Hepatocyte (in vitro differentiated cells): ENCODE data around the gene SLC18B1. TPM values are rescaled to one million over a fixed set of nuclear protein-coding genes. Genes with fewer than 3 reads are reported as not detected.
A peak's percentile ranks its signal among the peaks of the same experiment; 100 is the strongest.
"Not testable (repeated sequence)": the region's sequence is repeated elsewhere in the genome, so short reads cannot be mapped to it uniquely, and the experiment has no call there.

Experiments
- DNase-seq: peaks from one replicate; pipeline ENCODE4 v3.0.0-alpha.2; 2016; ENCODE audit warnings: low spot score
- H2AFZ ChIP-seq: fragments of 200-600 bp; sonication (generic); 2 replicates; pipeline ENCODE4 v1.6.0; 2016; ENCODE audit warnings: antibody characterized with exemption, mild to moderate bottlenecking
- H3K27ac ChIP-seq: fragments of 200-600 bp; sonication (generic); 2 replicates; pipeline ENCODE4 v1.5.1; 2016; ENCODE audit warnings: mild to moderate bottlenecking
- H3K27me3 ChIP-seq: fragments of 200-600 bp; sonication (generic); 2 replicates; pipeline ENCODE4 v1.6.1; 2016
- H3K36me3 ChIP-seq: fragments of 200-600 bp; sonication (generic); replicated peaks from 2 replicates; pipeline ENCODE4 v1.5.1; 2016; ENCODE audit warnings: low read depth; ENCODE audit not compliant: insufficient read depth
- H3K4me1 ChIP-seq: fragments of 200-600 bp; sonication (generic); 2 replicates; pipeline ENCODE4 v1.5.1; 2016; ENCODE audit warnings: mild to moderate bottlenecking, moderate library complexity; ENCODE audit not compliant: insufficient read depth
- H3K4me2 ChIP-seq: fragments of 200-600 bp; sonication (generic); 2 replicates; pipeline ENCODE4 v1.6.0; 2016
- H3K4me3 ChIP-seq: fragments of 200-600 bp; sonication (generic); 2 replicates; pipeline ENCODE4 v1.5.1; 2016; ENCODE audit warnings: mild to moderate bottlenecking
- H3K79me2 ChIP-seq: fragments of 200-600 bp; sonication (generic); 2 replicates; pipeline ENCODE4 v1.6.0; 2017; ENCODE audit warnings: mild to moderate bottlenecking
- H3K9me2 ChIP-seq: fragments of 200-600 bp; sonication (generic); replicated peaks from 2 replicates; pipeline ENCODE4 v1.6.0; 2017; ENCODE audit warnings: mild to moderate bottlenecking; ENCODE audit not compliant: insufficient read depth
- H3K9me3 ChIP-seq: fragments of 200-600 bp; sonication (generic); 2 replicates; pipeline ENCODE4 v1.5.1; 2016; ENCODE audit warnings: low read depth, mild to moderate bottlenecking
- H4K20me1 ChIP-seq: fragments of 200-600 bp; sonication (generic); 2 replicates; pipeline ENCODE4 v1.6.0; 2016; ENCODE audit warnings: mild to moderate bottlenecking; ENCODE audit not compliant: insufficient read depth, poor library complexity, severe bottlenecking
- CTCF ChIP-seq: fragments of 200-600 bp; sonication (generic); IDR thresholded peaks from 2 replicates; pipeline ENCODE4 v1.5.1; 2016; ENCODE audit warnings: antibody characterized with exemption, mild to moderate bottlenecking; ENCODE audit not compliant: poor library complexity
- EZH2 ChIP-seq: fragments of 200-600 bp; sonication (generic); IDR thresholded peaks from 2 replicates; pipeline ENCODE4 v1.6.1; 2016; ENCODE audit warnings: antibody characterized with exemption, mild to moderate bottlenecking, borderline replicate concordance
- EZH2phosphoT487 ChIP-seq: fragments of 200-600 bp; sonication (generic); IDR thresholded peaks from one replicate; pipeline ENCODE4 v1.6.1; 2018; ENCODE audit warnings: antibody characterized with exemption, mild to moderate bottlenecking, low read depth, moderate library complexity; ENCODE audit not compliant: unreplicated experiment, severe bottlenecking
- WGBS: methylation state at CpG from one replicate; pipeline ENCODE4 v1.1.6; 2016; ENCODE audit warnings: low lambda C conversion rate; ENCODE audit errors: missing lambda C conversion rate; 5-methylcytosine and 5-hydroxymethylcytosine counted together
- polyA plus RNA-seq: library from polyadenylated mRNA; unstranded; fragments of >200 nt; fragmentation: Nextera tagmentation; extraction: Ambion mirVana; gene quantifications from 2 replicates; pipeline ENCODE4 v1.2.1, GENCODE V29; 2016
- total RNA-seq: library from RNA; depleted of rRNA; stranded (reverse); fragments of >200 nt; gene quantifications from 2 replicates; pipeline ENCODE4 v1.2.3, GENCODE V29; 2014

The SLC18B1 gene
- total and polyA plus RNA-seq, 2 experiments from 2014 or later = 10.6 to 27.3 TPM

DNA sequence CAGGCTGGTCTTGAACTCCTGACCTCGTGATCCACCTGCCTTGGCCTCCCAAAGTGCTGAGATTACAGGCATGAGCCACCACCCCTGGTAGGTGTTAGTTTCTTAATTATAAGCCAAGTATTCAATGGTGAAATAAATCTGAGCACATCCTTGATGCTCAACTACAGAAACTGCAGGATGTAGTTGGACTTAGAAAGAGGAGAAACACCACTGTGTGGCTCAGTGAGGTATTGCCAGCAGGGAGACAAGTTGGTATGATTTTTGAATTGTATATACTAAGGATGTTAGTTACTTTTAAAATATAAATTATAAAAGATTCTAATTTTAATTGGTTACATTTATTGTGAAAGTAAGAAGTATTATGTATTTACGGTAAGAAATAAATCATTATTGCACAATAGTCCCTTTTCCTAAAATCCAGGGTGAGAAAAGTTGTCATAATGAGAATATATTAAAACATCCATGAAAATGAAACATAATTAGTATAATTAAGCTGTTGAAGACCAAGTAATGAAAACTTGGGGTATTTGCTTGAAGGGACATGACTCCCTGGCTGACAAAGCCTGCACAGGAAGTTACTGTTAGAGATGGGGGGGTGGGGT is 17.6 kb downstream of the SLC18B1 start:
- DNase-seq = peak; percentile 21
- Histone ChIP-seq H2AFZ (no peak overlapping the region), H3K9me2 (no peaks in the 10 kb centered on the region), H3K4me3 (no peak overlapping the region), H3K4me2 (no peak overlapping the region), H4K20me1 (no peaks in the 10 kb centered on the region), H3K27ac (no peak overlapping the region), H3K27me3 (no peaks in the 10 kb centered on the region), H3K4me1 (no peaks in the 10 kb centered on the region), H3K9me3 (no peaks in the 10 kb centered on the region), H3K79me2 (no peaks in the 10 kb centered on the region), H3K36me3 (no peaks in the 10 kb centered on the region)
- TF ChIP-seq EZH2phosphoT487 (no peak), CTCF (peak; percentile 44)
- 76% methylated on average over 2 of the region's 2 CpGs for WGBS

GRCh38 chr6:132777881-132778280 is 20.6 kb downstream of the SLC18B1 start:
- H3K27me3 ChIP-seq, H3K9me3 ChIP-seq, H3K79me2 ChIP-seq, H2AFZ ChIP-seq, DNase-seq, H3K9me2 ChIP-seq, H3K4me2 ChIP-seq, H4K20me1 ChIP-seq, H3K36me3 ChIP-seq, H3K27ac ChIP-seq, H3K4me1 ChIP-seq, H3K4me3 ChIP-seq: not testable (repeated sequence)
- 78% methylated on average over 8 of the region's 8 CpGs for WGBS

- H3K9me3 ChIP-seq = no peaks in the 10 kb centered on the region
- H3K4me2 ChIP-seq = peak overlapping the region; percentile 76
- no peak overlapping the region for H2AFZ ChIP-seq
- H3K9me2 ChIP-seq = no peaks in the 10 kb centered on the region
- TF ChIP-seq EZH2phosphoT487 (no peak), CTCF (peak; percentile 64)
- no peaks in the 10 kb centered on the region for H4K20me1 ChIP-seq
- DNase-seq = peak; percentile 60
- H3K4me3 ChIP-seq = no peak overlapping the region
- no peak overlapping the region for H3K27ac ChIP-seq
- no peaks in the 10 kb centered on the region for H3K79me2 ChIP-seq
- H3K27me3 ChIP-seq = no peaks in the 10 kb centered on the region
- H3K36me3 ChIP-seq = no peaks in the 10 kb centered on the region
- WGBS = 16% methylated on average over 6 of the region's 6 CpGs
- peaks cover 9% of the 10 kb centered on the region for H3K4me1 ChIP-seq
These were observed 30.4 kb downstream of the SLC18B1 start for GRCh38 chr6:132768051-132768517.

- Histone ChIP-seq H4K20me1 (no peaks in the 10 kb centered on the region), H3K4me1 (peaks cover 9% of the 10 kb centered on the region), H3K9me2 (no peaks in the 10 kb centered on the region), H3K27me3 (no peaks in the 10 kb centered on the region), H2AFZ (no peak overlapping the region), H3K4me3 (no peak overlapping the region), H3K79me2 (no peaks in the 10 kb centered on the region), H3K4me2 (no peak overlapping the region), H3K27ac (no peak overlapping the region), H3K9me3 (no peaks in the 10 kb centered on the region), H3K36me3 (no peaks in the 10 kb centered on the region)
- TF ChIP-seq EZH2phosphoT487 = no peak
- no peak for TF ChIP-seq CTCF
- TF ChIP-seq EZH2 = no peak
- DNase-seq = no peak
- WGBS = 94% methylated on average over 1 of the region's 1 CpG
These were observed 32.9 kb downstream of the SLC18B1 start for GRCh38 chr6:132765560-132765959.
